ENCODE measurements around the gene GREB1L. TPM values are rescaled to one million over a fixed set of nuclear protein-coding genes. Genes with fewer than 3 reads are reported as not detected.

GREB1L gene
- polyA plus RNA-seq, 1 experiment = 0.01 TPM

GRCh38 chr18:21513292-21513691 is 271.3 kb downstream of the GREB1L start:
- CTCF ChIA-PET = interaction anchor here (1.0 kb wide), 2 partner anchors 87 to 99 kb away, joined by 3 read pairs; partner anchors contain the start of gene ESCO1
- no peak for TF ChIP-seq CTCF (IDR thresholded peaks at IDR 0.05; ENCODE audit: low read depth, low read length)
- POLR2A ChIA-PET = no interaction called here
- Histone ChIP-seq H3K27me3 (ENCODE audit: control insufficient read depth, insufficient read depth, low read length) (no peaks in the 10 kb centered on the region), H3K27ac (ENCODE audit: low read depth, low read length) (no peak overlapping the region), H3K4me3 (ENCODE audit: low read depth, low read length) (no peak overlapping the region), H3K9me3 (ENCODE audit: control insufficient read depth, insufficient read depth, low read length) (no peaks in the 10 kb centered on the region)
- DNase-seq (ENCODE audit: low read depth, low spot score) = no peak

- ChIA-PET CTCF (interaction anchor here (1.0 kb wide), 1 partner anchor 99 kb away, joined by 3 read pairs; no protein-coding TSS in a partner anchor), POLR2A (no interaction called here)
- no peak overlapping the region for H3K27ac ChIP-seq (ENCODE audit: low read depth, low read length)
- no peak overlapping the region for H3K4me3 ChIP-seq (ENCODE audit: low read depth, low read length)
- TF ChIP-seq CTCF (IDR thresholded peaks at IDR 0.05; ENCODE audit: low read depth, low read length) = no peak
- no peak for DNase-seq (ENCODE audit: low read depth, low spot score)
- no peaks in the 10 kb centered on the region for H3K9me3 ChIP-seq (ENCODE audit: control insufficient read depth, insufficient read depth, low read length)
- no peaks in the 10 kb centered on the region for H3K27me3 ChIP-seq (ENCODE audit: control insufficient read depth, insufficient read depth, low read length)
These were observed 271.7 kb downstream of the GREB1L start for GRCh38 chr18:21513741-21514140.

- TF ChIP-seq CTCF (IDR thresholded peaks at IDR 0.05; ENCODE audit: low read depth, low read length) = no peak
- DNase-seq (ENCODE audit: low read depth, low spot score) = no peak
- Histone ChIP-seq H3K27me3 (ENCODE audit: control insufficient read depth, insufficient read depth, low read length) (no peaks in the 10 kb centered on the region), H3K27ac (ENCODE audit: low read depth, low read length) (no peak overlapping the region), H3K9me3 (ENCODE audit: control insufficient read depth, insufficient read depth, low read length) (no peaks in the 10 kb centered on the region), H3K4me3 (ENCODE audit: low read depth, low read length) (no peak overlapping the region)
- ChIA-PET CTCF (no interaction called here), POLR2A (no interaction called here)
These were observed 280.5 kb downstream of the GREB1L start for GRCh38 chr18:21522530-21522929.

- POLR2A ChIA-PET = no interaction called here
- Histone ChIP-seq H3K27me3 (ENCODE audit: control insufficient read depth, insufficient read depth, low read length) (no peaks in the 10 kb centered on the region), H3K27ac (ENCODE audit: low read depth, low read length) (no peak overlapping the region), H3K9me3 (ENCODE audit: control insufficient read depth, insufficient read depth, low read length) (no peaks in the 10 kb centered on the region), H3K4me3 (ENCODE audit: low read depth, low read length) (no peak overlapping the region)
- DNase-seq (ENCODE audit: low read depth, low spot score) = no peak
- CTCF ChIA-PET = interaction anchor here (1.2 kb wide), 1 partner anchor 75 kb away, joined by 4 read pairs; the partner anchor contains the start of gene ESCO1
- no peak for TF ChIP-seq CTCF (IDR thresholded peaks at IDR 0.05; ENCODE audit: low read depth, low read length)
These were observed 283.9 kb downstream of the GREB1L start for GRCh38 chr18:21525916-21526315.

- CTCF ChIA-PET = interaction anchor here (1.2 kb wide), 1 partner anchor 75 kb away, joined by 4 read pairs; the partner anchor contains the start of gene ESCO1
- POLR2A ChIA-PET = no interaction called here
- no peak for DNase-seq (ENCODE audit: low read depth, low spot score)
These were observed 284.4 kb downstream of the GREB1L start for GRCh38 chr18:21526463-21526862.

More at GRCh38 chr18:21526463-21526862, 284.4 kb downstream of the GREB1L start:
- Histone ChIP-seq H3K9me3 (ENCODE audit: control insufficient read depth, insufficient read depth, low read length) (no peaks in the 10 kb centered on the region), H3K4me3 (ENCODE audit: low read depth, low read length) (no peak overlapping the region), H3K27me3 (ENCODE audit: control insufficient read depth, insufficient read depth, low read length) (no peaks in the 10 kb centered on the region), H3K27ac (ENCODE audit: low read depth, low read length) (no peak overlapping the region)
- TF ChIP-seq CTCF (IDR thresholded peaks at IDR 0.05; ENCODE audit: low read depth, low read length) = no peak

All from AG04450 (cell line).